Gastroesophageal sphincter (tissue), 3 donors: ENCODE measurements around the gene DNAI7.

ENCODE experiments used
- CTCF ChIP-seq, 4 experiments: fragments of 200-600 bp in 2 of 4; fragments of 450-650 bp in 2 of 4; sonication (generic) in 1 of 4; IDR thresholded peaks; one replicate each; pipeline ENCODE4 v1.5.1; 2017 to 2019; ENCODE audit warnings: antibody characterized with exemption in 4 of 4, mild to moderate bottlenecking in 2 of 4, moderate library complexity in 2 of 4
- EP300 ChIP-seq: sonication (generic); formaldehyde crosslinking; IDR thresholded peaks from one replicate; pipeline ENCODE4 v1.6.1; 2017; ENCODE audit warnings: antibody characterized with exemption, mild to moderate bottlenecking

- TF ChIP-seq CTCF (IDR thresholded peaks at IDR 0.05) (no peak), EP300 (no peak)
Observed at GRCh38 chr12:25121916-25122315, 73.0 kb downstream of the DNAI7 start.
